ENCODE results near the gene JUNB. TPM values are rescaled to one million over a fixed set of nuclear protein-coding genes. Genes with fewer than 3 reads are reported as not detected.
A peak's percentile ranks its signal among the peaks of the same experiment; 100 is the strongest.

JUNB gene
- total and polyA plus RNA-seq, 2 of the 13 experiments (the other 11 are each of a cell fraction or from before 2014, with no cell fraction given): 7.7 to 8.2 TPM

GRCh38 chr19:12789904-12790619 lies 1.2 kb upstream of the JUNB start (continued):
- TF ChIP-seq ZNF75D (CRISPR knock-in tag; IDR thresholded peaks at IDR 0.05; ENCODE audit: borderline replicate concordance) (no peak), ZNF589 (CRISPR knock-in tag; conservative IDR thresholded peaks at IDR 0.05) (no peak), NFYB (CRISPR knock-in tag; IDR thresholded peaks at IDR 0.05) (no peak), ZNF496 (CRISPR knock-in tag; IDR thresholded peaks at IDR 0.05; ENCODE audit: insufficient replicate concordance) (no peak), SNAPC2 (CRISPR knock-in tag; IDR thresholded peaks at IDR 0.05) (no peak), ZNF552 (CRISPR knock-in tag; IDR thresholded peaks at IDR 0.05; ENCODE audit: borderline replicate concordance) (no peak), MZF1 (CRISPR knock-in tag; IDR thresholded peaks at IDR 0.05; ENCODE audit: borderline replicate concordance) (no peak), KMT2A (CRISPR knock-in tag; IDR thresholded peaks at IDR 0.05) (no peak), GRHL1 (CRISPR knock-in tag; conservative IDR thresholded peaks at IDR 0.05) (no peak), ZFYVE20 (CRISPR knock-in tag; IDR thresholded peaks at IDR 0.05; ENCODE audit: borderline replicate concordance, low read depth) (0 out of 2 replicates have a peak, but pooled peaks have one; percentile 37), NRL (CRISPR knock-in tag; IDR thresholded peaks at IDR 0.05; ENCODE audit: borderline replicate concordance) (no peak), YY1 (IDR thresholded peaks at IDR 0.05; ENCODE audit: insufficient read depth, insufficient replicate concordance, low read depth, low read length) (peak; percentile 14), ZBTB43 (CRISPR knock-in tag; conservative IDR thresholded peaks at IDR 0.05) (0 out of 2 replicates have a peak, but pooled peaks have one; percentile 8), ZNF292 (CRISPR knock-in tag; IDR thresholded peaks at IDR 0.05; ENCODE audit: borderline replicate concordance, low read depth) (no peak), ZBTB14 (CRISPR knock-in tag; IDR thresholded peaks at IDR 0.05) (no peak), ZNF607 (CRISPR knock-in tag; IDR thresholded peaks at IDR 0.05; ENCODE audit: borderline replicate concordance) (no peak), ZNF383 (CRISPR knock-in tag; IDR thresholded peaks at IDR 0.05; ENCODE audit: borderline replicate concordance) (no peak), ZNF556 (CRISPR knock-in tag; IDR thresholded peaks at IDR 0.05; ENCODE audit: borderline replicate concordance) (no peak), GLI4 (CRISPR knock-in tag; IDR thresholded peaks at IDR 0.05; ENCODE audit: borderline replicate concordance) (0 out of 2 replicates have a peak, but pooled peaks have one; percentile 21)
- TF ChIP-seq, protein P1, sequence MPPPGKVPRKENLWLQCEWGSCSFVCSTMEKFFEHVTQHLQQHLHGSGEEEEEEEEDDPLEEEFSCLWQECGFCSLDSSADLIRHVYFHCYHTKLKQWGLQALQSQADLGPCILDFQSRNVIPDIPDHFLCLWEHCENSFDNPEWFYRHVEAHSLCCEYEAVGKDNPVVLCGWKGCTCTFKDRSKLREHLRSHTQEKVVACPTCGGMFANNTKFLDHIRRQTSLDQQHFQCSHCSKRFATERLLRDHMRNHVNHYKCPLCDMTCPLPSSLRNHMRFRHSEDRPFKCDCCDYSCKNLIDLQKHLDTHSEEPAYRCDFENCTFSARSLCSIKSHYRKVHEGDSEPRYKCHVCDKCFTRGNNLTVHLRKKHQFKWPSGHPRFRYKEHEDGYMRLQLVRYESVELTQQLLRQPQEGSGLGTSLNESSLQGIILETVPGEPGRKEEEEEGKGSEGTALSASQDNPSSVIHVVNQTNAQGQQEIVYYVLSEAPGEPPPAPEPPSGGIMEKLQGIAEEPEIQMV (CRISPR knock-in tag; IDR thresholded peaks at IDR 0.05; ENCODE audit: low read depth): no peak
- TF ChIP-seq, protein P2, sequence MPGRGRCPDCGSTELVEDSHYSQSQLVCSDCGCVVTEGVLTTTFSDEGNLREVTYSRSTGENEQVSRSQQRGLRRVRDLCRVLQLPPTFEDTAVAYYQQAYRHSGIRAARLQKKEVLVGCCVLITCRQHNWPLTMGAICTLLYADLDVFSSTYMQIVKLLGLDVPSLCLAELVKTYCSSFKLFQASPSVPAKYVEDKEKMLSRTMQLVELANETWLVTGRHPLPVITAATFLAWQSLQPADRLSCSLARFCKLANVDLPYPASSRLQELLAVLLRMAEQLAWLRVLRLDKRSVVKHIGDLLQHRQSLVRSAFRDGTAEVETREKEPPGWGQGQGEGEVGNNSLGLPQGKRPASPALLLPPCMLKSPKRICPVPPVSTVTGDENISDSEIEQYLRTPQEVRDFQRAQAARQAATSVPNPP (CRISPR knock-in tag; IDR thresholded peaks at IDR 0.05): no peak

Measured in HepG2 (cell line).